BLaER1 (cell line): ENCODE results near the gene ST3GAL4.

Source experiments
- H3K27ac ChIP-seq: shearing (Covaris generic); formaldehyde crosslinking; 2 replicates; pipeline ENCODE4 v1.8.1; 2022
- H3K27me3 ChIP-seq: shearing (Covaris generic); formaldehyde crosslinking; 2 replicates; pipeline ENCODE4 v1.8.1; 2022
- H3K36me3 ChIP-seq: shearing (Covaris generic); formaldehyde crosslinking; 2 replicates; pipeline ENCODE4 v1.8.1; 2022
- H3K4me1 ChIP-seq: shearing (Covaris generic); formaldehyde crosslinking; 2 replicates; pipeline ENCODE4 v1.8.1; 2022
- H3K4me2 ChIP-seq: shearing (Covaris generic); formaldehyde crosslinking; 2 replicates; pipeline ENCODE4 v1.8.1; 2022
- H3K4me3 ChIP-seq: shearing (Covaris generic); formaldehyde crosslinking; 2 replicates; pipeline ENCODE4 v1.8.1; 2022
- H3K9ac ChIP-seq: shearing (Covaris generic); formaldehyde crosslinking; 2 replicates; pipeline ENCODE4 v1.8.1; 2022
- H3K9me3 ChIP-seq: shearing (Covaris generic); formaldehyde crosslinking; 2 replicates; pipeline ENCODE4 v1.8.1; 2022
- H4K20me1 ChIP-seq: shearing (Covaris generic); formaldehyde crosslinking; 2 replicates; pipeline ENCODE4 v1.8.1; 2022
- Cebpa-rat ChIP-seq: shearing (Covaris generic); IDR thresholded peaks from 2 replicates; pipeline ENCODE4 v1.8.1; 2022

ST3GAL4 gene

DNA sequence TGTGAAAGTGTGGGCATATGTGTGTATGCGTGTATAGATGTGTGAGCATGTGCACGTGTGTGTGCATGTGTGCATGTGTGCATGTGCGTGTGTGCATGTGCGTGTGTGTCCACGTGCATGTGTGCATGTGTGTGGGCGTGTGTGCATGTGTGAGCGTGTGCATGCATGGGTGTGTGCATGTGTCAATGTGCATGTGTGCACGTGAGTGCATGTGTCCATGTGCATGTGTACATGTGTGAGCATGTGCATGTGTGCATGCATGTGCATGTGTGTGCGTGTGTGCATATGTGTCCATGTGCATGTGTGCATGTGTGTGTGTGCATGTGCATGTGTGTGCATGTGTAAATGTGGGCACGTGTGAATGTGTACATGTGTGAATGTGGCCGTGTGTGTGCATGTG, 95.3 kb downstream of the ST3GAL4 start:
- TF ChIP-seq Cebpa-rat: no peak

DNA sequence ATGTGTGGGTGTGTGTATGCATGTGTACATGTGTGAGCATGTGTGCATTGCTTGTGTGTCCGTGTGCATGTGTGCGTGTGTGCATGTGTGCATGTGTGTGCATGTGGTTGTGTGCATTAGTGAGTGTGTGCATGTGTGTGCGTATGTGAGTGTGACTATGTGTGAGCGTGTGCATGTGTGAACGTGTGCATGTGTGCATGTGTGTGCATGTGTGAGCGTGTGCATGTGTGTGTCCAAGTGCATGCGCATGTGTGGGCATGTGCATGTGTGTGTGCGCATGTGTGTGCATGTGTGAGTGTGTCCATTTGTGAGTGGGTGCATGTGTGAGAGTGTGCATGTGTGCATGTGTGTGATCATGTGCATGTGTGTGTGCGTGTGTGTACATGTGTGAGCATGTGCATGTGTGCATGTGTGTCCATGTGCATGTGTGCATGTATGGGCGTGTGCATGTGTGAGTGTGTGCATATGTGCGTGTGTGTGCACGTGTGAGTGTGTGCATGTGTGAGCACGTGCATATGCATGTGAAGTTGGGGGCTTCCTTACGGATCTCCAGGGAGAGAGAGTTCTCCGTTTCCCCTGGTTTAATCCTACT, 95.8 kb downstream of the ST3GAL4 start:
- H3K9me3 ChIP-seq: no peaks in the 10 kb centered on the region
- peaks cover 61% of the 10 kb centered on the region for H3K4me1 ChIP-seq
- no peak overlapping the region for H3K4me3 ChIP-seq
- no peak for TF ChIP-seq Cebpa-rat
- H3K9ac ChIP-seq: no peak overlapping the region; the same call in 1 of the 2 replicates
- no peaks in the 10 kb centered on the region for H3K27me3 ChIP-seq
- no peak overlapping the region for H3K27ac ChIP-seq
- H3K4me2 ChIP-seq: peak overlapping the region; percentile 72
- H4K20me1 ChIP-seq: no peaks in the 10 kb centered on the region
- H3K36me3 ChIP-seq: no peaks in the 10 kb centered on the region

More for the DNA sequence above, 95.3 kb downstream of the ST3GAL4 start:
- Histone ChIP-seq H3K27me3 (no peaks in the 10 kb centered on the region), H3K4me3 (no peak overlapping the region), H3K4me1 (peaks cover 61% of the 10 kb centered on the region), H3K36me3 (no peaks in the 10 kb centered on the region), H4K20me1 (no peaks in the 10 kb centered on the region), H3K27ac (no peak overlapping the region), H3K4me2 (no peak overlapping the region), H3K9me3 (no peaks in the 10 kb centered on the region), H3K9ac (no peak overlapping the region)

- Histone ChIP-seq H3K9me3 (no peaks in the 10 kb centered on the region), H3K36me3 (no peaks in the 10 kb centered on the region), H3K4me1 (peaks cover 66% of the 10 kb centered on the region), H3K4me3 (no peak overlapping the region), H3K27ac (peak overlapping the region; percentile 71), H3K27me3 (no peaks in the 10 kb centered on the region), H4K20me1 (no peaks in the 10 kb centered on the region), H3K4me2 (peak overlapping the region; percentile 72), H3K9ac (peak overlapping the region; percentile 28)
- TF ChIP-seq Cebpa-rat: no peak
Measured at GRCh38 chr11:126452241-126453101, 97.0 kb downstream of the ST3GAL4 start.

DNA sequence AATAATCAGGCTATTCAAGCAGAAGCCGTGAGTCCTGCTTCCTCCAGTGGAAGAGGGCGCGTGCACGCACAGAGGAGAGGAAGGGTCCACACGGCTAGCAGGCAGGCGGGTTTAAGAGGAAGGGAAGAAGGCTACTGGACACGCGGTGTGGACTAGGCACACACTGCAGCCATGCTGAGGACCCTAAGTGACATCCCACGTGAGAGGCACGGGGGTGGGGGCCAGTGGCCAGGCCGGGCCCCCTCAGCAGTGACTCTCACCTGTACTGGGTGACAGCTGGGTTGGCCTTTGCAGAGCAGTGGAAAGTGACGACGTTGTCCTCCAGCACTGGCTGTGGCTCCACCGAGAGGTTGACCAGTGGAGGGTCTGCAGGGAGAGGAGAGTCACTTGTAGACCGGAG, 100.6 kb downstream of the ST3GAL4 start:
- Histone ChIP-seq H3K9me3 (no peaks in the 10 kb centered on the region), H3K4me2 (peak overlapping the region; percentile 72), H4K20me1 (no peaks in the 10 kb centered on the region), H3K27ac (peak overlapping the region; percentile 77), H3K27me3 (no peaks in the 10 kb centered on the region), H3K9ac (no peak overlapping the region), H3K36me3 (no peaks in the 10 kb centered on the region), H3K4me3 (no peak overlapping the region), H3K4me1 (peaks cover 100% of the 10 kb centered on the region)
- TF ChIP-seq Cebpa-rat: no peak

DNA sequence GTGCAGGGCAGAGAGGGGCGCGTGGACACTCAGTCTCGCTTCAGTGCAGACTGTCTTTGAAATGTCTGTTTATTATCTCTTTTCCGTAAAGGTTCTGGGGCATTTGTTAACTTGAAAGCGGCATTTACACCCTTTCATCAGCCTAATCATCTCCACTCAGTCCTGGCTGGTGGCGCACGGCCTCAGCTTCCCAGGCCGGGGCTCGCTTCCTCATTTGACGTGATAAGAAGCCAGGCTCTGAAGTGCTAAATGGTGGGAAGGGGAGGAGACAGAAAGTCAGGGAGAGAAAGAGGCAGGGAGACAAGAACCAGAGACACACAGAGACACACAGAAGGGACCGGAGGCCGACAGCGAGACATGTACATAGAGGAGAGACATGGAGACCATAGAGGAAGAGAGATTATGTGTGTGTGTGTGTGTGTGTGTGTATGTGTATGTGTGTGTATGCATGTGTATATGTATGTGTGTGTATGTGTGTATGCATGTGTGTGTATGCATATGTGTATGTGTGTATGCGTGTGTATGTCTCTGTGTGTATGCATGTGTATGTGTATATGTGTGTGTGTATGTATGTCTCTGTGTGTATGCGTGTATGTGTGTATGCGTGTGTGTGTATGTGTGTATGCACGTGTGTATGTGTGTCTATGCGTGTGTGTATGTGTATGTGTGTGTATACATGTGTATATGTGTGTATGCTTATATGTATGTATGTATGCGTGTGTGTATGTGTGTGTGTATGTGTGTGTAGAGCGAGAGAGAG, 101.5 kb downstream of the ST3GAL4 start:
- peaks cover 100% of the 10 kb centered on the region for H3K4me1 ChIP-seq
- H3K27ac ChIP-seq: peak overlapping the region; percentile 77
- no peak for TF ChIP-seq Cebpa-rat
- no peaks in the 10 kb centered on the region for H3K36me3 ChIP-seq
- H3K27me3 ChIP-seq: no peaks in the 10 kb centered on the region
- no peaks in the 10 kb centered on the region for H3K9me3 ChIP-seq
- peak overlapping the region; percentile 72 for H3K4me2 ChIP-seq
- no peak overlapping the region for H3K4me3 ChIP-seq
- H3K9ac ChIP-seq: peak overlapping the region; percentile 9; the same call in 1 of the 2 replicates
- no peaks in the 10 kb centered on the region for H4K20me1 ChIP-seq

- no peak for TF ChIP-seq Cebpa-rat
- peak overlapping the region; percentile 40 for H3K27ac ChIP-seq
- H4K20me1 ChIP-seq: no peaks in the 10 kb centered on the region
- peaks cover 93% of the 10 kb centered on the region for H3K4me1 ChIP-seq
- peak overlapping the region; percentile 72 for H3K4me2 ChIP-seq
- H3K36me3 ChIP-seq: no peaks in the 10 kb centered on the region
- no peaks in the 10 kb centered on the region for H3K27me3 ChIP-seq
- H3K4me3 ChIP-seq: no peak overlapping the region
- H3K9ac ChIP-seq: no peak overlapping the region
- H3K9me3 ChIP-seq: no peaks in the 10 kb centered on the region
Measured at GRCh38 chr11:126457817-126458216, 102.3 kb downstream of the ST3GAL4 start.

GRCh38 chr11:126459691-126460281, 104.3 kb downstream of the ST3GAL4 start:
- Histone ChIP-seq H3K4me1 (peaks cover 93% of the 10 kb centered on the region), H3K36me3 (no peaks in the 10 kb centered on the region), H3K4me2 (peak overlapping the region; percentile 72), H3K4me3 (no peak overlapping the region), H3K27me3 (no peaks in the 10 kb centered on the region), H3K27ac (0 out of 2 replicates have a peak overlapping the region, but pooled peaks have one; percentile 23), H3K9me3 (no peaks in the 10 kb centered on the region), H4K20me1 (no peaks in the 10 kb centered on the region), H3K9ac (no peak overlapping the region)
- no peak for TF ChIP-seq Cebpa-rat

DNA sequence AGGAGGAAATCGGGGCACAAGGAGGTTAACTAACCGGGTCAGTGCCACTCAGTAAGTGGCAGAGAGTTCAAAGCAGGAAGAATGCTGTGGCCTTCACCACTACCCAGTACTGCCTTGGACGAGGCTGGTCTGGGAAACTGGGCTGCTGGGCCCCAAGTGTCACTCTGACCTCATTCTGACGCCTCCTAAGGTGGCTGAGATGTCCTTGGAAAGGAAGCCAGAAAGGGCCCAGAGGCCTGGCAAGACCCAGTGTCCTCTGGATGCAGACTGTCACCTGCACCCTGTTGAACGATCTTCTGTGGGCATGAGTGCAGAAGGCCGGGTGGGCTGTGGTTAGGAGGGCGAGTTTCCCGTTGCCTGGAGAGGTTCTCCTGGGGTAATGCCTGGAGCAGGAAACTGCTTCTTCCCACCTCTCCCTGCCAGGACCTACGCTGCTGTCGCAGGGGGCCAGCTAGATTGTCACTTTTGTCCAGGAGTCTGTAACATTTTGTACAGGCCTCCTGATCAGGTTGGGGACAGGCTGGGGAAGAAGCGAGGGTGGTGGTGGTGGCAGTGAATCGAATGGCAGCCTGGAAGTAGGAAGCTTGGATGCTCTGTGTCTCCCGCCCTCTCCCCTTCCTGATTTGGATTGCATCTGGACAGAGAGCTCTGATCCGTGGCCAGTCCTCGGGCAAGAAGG, 105.1 kb downstream of the ST3GAL4 start:
- Histone ChIP-seq H3K27ac (peak overlapping the region; percentile 32; the same call in 1 of the 2 replicates), H3K4me2 (peak overlapping the region; percentile 72), H3K4me3 (no peak overlapping the region), H3K9ac (0 out of 2 replicates have a peak overlapping the region, but pooled peaks have one; percentile 32), H3K27me3 (no peaks in the 10 kb centered on the region), H4K20me1 (no peaks in the 10 kb centered on the region), H3K4me1 (peaks cover 93% of the 10 kb centered on the region), H3K36me3 (no peaks in the 10 kb centered on the region), H3K9me3 (no peaks in the 10 kb centered on the region)
- no peak for TF ChIP-seq Cebpa-rat

GRCh38 chr11:126461096-126461440, 105.6 kb downstream of the ST3GAL4 start:
- Histone ChIP-seq H3K27ac (0 out of 2 replicates have a peak overlapping the region, but pooled peaks have one; percentile 32), H3K4me1 (peaks cover 93% of the 10 kb centered on the region), H3K27me3 (no peaks in the 10 kb centered on the region), H3K4me3 (no peak overlapping the region), H3K9ac (no peak overlapping the region), H3K4me2 (peak overlapping the region; percentile 72), H3K36me3 (no peaks in the 10 kb centered on the region), H4K20me1 (no peaks in the 10 kb centered on the region), H3K9me3 (no peaks in the 10 kb centered on the region)
- TF ChIP-seq Cebpa-rat: no peak
